ENCODE results near the gene ARHGAP23.
"Not testable (repeated sequence)": the region's sequence is repeated elsewhere in the genome, so short reads cannot be mapped to it uniquely, and the experiment has no call there.

The ARHGAP23 gene

DNA sequence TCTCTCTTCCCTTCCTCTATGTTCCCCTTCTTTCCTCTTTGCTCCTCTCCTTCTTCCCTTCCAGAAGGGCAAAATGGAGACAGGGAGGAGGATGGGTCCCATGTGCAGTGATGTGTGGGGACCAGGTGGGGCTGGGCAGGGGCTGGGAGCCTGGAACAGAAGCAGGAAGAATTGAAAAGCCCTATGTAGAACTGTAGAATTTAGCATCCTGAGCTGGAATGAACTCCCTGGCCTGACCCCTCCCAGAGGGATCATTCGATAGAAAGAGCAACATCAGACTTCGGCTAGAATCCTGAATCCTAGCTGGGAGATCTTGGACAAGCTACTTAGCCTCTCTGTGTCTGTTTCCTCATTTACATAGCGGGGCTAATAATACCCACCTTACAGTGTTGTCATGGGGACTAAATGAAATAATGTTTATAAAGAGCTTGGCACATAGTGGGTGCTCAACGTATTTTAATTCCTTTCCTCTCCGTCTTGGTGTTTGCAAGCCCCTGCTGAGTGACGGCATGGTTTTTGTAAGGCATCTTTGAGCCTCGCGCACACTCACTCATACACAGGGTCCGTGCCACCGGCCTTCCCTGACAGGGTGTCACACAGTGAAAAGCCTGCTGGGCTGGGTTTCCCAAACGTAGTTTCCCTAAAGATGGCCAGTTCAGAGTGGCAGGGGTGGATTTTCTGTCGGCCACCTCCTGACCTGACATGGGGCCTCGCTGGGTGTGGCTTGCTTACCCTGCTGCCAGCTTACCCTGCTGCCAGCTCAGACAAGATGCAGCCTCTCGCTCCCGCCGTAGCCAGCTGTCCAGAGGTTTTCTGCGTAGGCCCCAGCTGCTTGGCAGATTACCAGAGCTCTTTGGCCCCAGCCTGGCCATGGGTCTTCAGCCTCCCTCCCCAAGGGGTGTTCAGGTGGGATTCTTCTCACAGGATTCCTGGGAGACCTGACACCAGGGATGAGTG is 6.1 kb upstream of the ARHGAP23 start:
- DNase-seq (ENCODE audit: low read depth, low spot score), result no peak

DNA sequence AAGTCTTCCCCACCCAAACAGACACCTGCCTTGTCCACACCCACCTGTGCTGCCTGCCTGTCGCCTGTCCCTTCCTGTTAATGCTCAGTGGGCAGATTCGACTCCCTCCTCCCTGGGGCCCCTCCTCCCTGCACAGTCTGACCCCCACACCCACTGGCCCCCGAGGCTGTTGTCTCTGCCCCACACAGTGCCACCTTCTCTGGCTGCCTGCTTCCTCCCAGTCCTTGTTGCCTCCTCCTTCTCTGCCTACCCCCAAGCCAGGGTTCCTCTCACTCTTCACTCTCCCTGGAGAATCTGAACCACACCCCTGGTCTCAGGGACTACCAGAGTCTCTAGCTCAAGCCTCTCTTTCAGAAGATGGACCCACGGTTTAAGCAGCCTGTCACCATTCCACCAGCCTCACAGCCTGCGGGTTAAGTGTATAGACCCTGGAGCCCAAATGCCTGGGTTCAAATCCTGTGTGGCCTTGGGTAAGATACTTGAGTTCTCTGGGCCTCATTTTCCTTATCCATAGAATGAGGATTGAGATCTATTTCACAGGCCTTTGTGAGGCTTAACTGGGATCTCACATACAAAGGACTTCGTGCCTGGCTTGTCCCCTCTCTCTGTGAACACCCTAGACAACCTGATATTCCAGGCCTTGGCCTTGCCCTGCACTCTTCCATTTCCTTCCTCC is 3.8 kb upstream of the ARHGAP23 start:
- DNase-seq (ENCODE audit: low read depth, low spot score), result no peak

DNA sequence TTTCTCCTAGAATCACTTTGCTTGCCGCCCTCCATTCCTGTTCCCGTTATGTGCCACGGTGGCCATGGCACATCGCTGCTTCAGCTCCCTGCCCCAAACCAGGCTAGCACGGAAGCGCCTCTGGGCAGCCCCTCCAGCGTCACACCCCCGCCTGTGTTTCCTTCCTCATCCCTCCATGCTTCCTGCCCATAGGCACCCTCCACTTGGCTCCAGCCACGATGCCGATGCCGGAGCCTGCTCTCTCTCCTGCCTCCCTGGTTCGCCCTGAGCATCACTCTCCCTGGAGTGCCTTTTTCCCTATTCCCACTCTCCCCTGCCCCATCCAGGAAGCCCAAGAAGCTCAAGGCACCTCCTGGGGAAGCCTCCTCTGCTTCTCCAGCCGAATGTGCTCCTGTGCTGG is 3.2 kb upstream of the ARHGAP23 start:
- DNase-seq (ENCODE audit: low read depth, low spot score), result no peak

DNA sequence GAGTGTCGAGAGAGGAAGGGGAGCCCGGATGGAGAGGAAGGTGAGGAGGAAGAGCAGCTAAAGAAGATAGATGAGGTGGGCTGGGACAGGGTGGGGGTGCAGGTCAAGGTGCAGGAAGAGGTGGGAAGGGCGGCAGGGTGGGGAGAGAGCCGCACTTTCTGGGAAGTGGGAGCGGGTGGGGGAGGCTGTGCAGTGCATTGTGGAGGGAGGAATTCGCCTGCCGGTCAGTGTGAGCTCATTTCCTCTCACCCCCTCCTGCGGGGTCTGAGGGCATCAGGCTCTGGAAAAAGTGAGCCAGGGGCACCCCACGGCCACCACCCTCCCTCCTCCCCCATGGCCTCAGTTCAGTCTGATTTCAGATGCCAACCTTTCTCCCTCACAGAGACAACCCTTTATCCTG is 2.5 kb upstream of the ARHGAP23 start:
- DNase-seq (ENCODE audit: low read depth, low spot score), result no peak

DNA sequence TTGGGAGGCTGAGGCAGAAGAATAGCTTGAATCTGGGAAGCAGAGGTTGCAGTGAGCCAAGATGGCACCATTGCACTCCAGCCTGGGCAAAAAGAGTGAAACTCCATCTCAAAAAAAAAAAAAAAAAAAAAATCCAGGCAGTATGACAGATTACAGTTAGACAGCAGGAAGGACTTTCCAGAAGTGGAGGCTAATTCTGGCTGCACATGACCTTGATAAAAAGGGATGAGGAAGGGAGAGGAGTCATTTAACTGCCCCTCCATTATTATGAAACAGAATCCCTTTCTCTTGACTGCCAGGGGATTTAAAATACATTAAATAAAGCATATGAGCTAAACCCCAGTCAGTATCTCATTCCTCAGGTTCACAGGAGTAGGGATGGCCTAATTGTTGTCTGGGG is 1.8 kb upstream of the ARHGAP23 start:
- no peak for DNase-seq (ENCODE audit: low read depth, low spot score)

DNA sequence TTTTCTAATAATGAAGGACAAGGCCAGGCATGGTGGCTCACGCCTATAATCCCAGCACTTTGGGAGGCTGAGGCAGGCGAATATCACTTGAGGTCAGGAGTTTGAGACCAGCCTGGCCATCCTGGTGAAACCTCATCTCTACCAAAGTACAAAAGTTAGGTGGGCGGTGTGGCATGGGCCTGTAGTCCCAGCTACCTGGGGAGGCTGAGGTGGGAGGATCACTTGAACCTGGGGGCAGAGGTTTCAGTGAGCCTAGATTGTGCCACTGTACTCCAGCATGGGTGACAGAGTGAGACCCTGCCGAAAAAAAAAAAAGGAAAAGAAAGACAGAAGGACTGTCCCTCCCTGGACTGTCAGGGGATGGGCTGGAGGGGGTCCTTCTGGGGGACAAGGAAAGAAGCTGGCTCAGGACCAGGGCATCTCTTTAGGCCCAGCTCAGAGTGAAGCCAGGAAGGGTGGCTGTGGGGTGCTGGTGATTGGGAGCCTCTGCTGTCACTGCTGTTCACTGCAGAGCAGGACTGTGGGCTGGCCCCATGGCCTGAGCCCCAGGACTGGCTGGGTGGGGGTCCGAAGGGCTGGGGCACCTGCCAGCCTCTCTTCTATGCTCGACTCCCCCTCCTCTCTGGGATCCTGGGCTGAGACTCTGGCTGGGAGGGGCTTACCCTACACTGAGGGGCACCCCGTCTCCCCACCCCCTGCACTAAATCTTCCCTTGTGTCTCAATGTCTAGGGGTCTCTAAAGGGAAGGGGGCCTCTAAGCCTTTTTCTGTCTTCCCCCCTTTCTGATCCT is 909 bp upstream of the ARHGAP23 start:
- DNase-seq (ENCODE audit: low read depth, low spot score), result no peak

DNA sequence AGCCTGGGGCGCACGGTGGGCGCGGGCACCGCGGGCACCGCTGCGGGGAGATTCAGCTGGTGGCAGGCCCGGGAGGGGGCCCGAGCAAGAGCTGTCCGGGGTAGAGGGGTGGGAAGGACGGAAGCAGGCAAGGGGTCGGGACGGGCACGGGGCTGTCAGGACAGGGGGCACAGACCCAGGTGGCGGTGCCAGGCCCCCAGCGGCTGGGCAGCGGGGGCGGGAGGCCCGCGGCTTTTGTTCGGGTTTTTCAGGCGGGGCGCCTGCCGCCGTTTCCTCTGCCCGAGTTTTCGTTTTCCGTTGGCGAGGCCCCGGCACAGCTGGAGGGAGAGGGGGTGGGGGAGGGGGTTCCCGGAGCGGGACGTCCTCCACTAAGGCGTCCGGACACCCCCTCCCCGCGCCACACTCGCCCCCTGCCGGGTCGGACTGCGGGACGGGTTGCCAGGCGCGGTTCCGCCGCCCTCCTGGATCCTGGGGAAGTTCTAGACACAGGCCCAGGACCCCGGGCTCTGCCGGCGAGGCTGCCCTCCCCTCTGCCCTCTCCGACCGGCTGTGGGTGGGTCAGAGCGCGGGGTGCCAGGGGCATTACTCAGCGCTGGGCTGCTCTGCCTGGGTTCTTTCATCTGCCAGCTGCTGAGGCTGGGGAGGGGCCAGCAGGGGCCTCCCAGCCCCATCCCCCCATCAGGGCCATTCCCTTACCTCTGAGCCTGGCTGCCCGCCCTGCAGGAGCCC is 543 bp downstream of the ARHGAP23 start:
- no peak for DNase-seq (ENCODE audit: low read depth, low spot score)

DNA sequence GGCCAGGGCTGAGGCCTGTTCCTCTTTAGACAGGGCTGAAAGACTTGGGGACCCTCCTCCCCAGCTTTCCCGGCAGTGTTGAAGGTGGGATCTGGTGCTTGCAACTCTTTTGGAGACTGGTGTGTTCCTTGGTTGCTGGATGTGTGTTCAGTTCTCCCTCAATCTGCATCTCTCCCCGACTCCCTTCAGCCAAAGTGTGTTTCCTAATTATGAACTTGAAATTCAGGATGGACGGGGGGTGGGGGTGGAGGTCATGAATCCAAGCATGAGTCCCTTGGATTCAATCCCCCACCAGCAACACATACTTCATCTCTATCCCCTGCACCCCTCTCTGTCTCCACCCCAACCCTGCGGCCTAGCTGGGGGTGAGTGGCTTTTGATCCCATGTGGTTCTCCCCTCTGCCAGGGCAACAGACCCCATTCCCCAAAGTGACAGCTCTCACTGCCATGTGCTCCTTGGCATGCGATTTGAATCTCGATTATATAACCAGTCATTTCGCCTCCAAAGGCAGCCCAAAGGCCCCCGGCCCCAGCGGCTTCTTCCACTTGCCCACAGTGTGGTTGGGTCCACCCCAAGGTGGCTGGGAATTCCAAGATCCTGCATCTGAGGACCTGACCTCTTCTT is 1.3 kb downstream of the ARHGAP23 start:
- DNase-seq (ENCODE audit: low read depth, low spot score), result no peak

DNA sequence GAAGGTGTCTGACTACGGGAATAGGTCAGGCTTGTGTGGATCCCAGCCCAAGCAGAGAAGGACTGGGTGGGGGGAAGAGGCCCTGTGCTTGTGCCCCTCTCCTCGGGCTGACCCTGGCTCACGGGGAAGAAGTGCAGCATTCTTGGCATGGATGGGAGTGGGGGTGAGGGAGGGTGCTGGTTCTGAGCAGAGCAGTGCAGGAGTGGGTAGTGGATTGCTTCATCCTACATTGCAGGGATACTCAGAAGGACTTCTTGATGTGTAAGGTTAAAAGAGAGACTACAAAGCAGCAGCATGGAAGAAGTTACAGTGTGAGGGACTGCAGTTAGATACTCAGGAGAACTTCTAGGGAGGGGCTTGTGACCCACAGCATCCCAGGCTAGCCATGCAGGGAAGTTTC is 2.1 kb downstream of the ARHGAP23 start:
- no peak for DNase-seq (ENCODE audit: low read depth, low spot score)

DNA sequence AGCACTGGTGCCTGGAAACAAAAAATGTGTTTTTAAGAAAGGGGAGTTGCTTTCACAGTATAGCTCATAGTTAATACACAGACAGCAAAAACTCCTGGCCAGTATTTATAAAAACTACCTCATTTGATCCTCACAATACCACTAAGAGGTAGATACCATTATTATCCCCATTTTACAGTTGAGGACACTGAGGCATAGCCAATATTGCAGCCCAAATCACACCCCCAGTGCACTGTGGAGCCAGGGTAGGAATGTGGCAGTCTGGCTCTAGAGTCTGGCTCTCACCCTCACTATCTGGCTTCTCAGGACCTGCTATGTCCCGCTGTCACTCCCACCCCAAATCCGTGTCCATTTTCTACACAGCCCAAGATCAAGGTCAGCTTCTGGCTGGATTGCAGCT is 2.6 kb downstream of the ARHGAP23 start:
- no peak for DNase-seq (ENCODE audit: low read depth, low spot score)

DNA sequence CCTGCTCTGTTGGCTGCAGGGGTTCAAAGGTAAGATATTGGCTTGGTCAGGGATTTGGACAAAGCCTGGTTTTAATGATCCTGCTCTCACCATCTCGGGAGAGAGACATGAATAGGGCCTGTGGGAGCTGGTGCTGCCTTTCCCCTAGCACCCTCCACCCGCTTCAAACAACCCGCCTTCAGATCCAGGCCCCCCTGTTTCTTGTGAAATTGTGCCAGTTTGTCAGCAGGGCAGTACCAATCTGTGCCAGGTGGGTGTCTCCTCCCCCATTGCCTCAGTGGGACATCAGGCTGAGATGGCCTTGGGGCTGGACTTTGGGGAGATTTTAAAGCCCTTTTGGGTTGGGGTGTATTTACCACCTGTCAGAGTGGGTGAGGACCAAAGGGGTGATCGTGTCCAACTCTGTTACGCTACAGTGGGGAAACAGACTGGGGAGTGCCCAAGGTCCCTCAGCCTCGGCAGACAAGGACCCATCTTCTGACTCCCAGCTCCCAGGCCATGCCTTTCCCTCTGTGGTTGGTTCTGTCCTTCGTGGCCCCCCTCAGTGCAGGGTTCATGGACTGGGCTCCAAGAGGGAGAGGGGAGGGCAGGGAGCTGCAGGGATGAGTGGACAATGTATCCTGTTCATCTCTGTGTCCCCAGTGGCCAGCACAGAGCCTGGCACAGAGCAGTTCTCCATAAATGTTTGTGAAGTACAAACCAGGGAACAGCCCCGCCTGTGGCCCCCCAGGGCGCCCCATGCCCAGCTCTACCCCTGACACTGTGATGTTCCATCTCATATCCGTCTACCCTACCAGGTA is 3.3 kb downstream of the ARHGAP23 start:
- DNase-seq (ENCODE audit: low read depth, low spot score), result no peak

DNA sequence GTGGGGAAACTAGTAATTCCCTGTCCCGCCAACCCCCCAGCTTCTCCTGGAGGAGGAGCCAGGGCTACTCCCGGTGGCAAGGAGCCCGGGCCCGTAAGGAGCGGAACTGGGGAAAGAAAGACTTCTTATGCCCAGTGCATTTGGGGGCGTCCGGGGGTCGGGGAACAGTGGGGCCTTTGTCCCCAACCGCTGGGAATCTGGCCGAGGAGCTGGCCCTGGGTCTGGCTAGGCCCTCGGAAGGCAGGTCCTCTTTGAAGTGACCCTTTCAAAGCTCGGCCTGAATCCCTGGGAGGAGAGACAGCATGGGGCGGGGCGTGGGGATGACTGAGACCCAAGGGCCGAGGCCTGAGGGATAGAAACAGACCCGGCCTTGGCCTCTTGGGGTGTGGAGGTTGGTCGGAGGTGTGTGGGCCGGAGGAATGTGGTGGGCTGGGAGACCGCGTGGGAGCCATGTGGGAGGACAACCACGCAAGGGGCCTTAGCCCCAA is 6.0 kb downstream of the ARHGAP23 start:
- no peak for DNase-seq (ENCODE audit: low read depth, low spot score)

DNA sequence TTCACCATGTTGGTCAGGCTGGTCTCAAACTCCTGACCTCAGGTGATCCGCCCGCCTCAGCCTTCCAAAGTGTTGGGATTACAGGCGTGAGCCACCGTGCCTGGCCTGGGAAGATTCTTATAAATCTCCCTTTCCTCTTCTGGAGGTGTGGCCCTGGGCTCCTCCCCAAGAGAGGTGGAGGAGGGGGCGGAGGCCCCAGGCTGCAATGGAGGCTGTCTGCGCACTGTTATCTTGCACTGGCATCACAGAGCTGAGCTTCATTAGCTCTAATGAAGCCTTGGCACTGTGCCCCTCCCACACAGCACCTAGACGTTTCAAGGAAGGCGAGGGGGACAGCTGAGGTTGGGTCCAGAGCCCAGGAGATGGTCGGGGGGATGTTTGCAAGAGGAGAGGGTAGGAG is 7.5 kb downstream of the ARHGAP23 start:
- no peak for DNase-seq (ENCODE audit: low read depth, low spot score)

DNA sequence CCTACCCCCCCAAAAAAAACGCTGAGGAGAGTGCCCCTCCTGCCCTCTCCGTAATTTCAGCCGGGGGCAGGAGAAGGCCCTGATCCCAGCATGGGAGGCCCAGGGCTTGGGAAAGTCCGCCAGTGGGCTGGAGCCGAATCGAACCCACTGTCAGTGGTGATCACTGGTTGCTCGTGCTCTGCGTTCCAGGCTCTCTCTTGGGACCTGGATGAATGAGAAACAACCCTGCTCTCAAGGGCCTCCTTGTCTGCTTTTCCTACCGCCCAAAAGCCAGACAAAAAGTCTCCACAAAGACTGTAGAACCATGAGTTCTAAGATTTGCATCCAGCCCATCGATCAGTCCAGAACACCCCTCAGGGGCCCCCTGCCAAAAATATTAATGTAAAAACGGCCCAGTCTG is 8.1 kb downstream of the ARHGAP23 start:
- DNase-seq (ENCODE audit: low read depth, low spot score), result no peak

DNA sequence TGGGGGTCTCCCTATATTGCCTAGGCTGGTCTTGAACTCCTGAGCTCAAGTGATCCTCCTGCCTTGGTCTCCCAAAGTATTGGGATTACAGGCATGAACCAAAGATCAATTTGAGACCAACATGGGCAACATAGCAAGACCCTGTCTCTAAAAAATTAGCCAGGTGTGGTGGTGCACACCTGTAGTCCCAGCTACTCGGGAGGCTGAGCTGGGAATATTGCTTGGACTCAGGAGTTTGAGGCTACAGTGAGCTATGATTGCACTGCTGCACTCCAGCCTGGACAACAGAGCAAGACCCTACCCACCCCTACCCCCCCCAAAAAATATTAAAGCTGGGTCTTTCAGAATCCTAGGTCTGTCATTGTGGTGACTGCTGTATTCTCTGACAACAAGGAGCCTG is 9.0 kb downstream of the ARHGAP23 start:
- DNase-seq (ENCODE audit: low read depth, low spot score), result not testable (repeated sequence)

DNA sequence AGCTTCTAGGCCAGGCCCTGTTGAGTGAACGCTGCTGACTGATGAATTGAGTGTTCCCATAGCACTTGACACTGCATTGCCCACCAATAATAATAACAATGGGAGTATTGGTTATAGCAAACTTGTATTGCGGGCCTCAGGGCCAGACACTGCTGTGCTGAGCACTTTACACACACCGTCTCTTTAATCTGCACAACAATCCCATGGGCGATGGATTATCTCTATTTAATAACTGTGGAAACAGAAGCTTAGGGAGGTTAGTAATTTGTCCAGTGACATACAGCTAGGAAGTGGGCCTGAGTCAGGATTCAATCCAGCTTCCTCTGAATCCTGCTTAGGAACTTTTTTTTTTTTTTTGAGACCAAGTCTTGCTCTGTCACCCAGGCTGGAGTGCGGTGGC is 11.2 kb downstream of the ARHGAP23 start:
- DNase-seq (ENCODE audit: low read depth, low spot score), result no peak

DNA sequence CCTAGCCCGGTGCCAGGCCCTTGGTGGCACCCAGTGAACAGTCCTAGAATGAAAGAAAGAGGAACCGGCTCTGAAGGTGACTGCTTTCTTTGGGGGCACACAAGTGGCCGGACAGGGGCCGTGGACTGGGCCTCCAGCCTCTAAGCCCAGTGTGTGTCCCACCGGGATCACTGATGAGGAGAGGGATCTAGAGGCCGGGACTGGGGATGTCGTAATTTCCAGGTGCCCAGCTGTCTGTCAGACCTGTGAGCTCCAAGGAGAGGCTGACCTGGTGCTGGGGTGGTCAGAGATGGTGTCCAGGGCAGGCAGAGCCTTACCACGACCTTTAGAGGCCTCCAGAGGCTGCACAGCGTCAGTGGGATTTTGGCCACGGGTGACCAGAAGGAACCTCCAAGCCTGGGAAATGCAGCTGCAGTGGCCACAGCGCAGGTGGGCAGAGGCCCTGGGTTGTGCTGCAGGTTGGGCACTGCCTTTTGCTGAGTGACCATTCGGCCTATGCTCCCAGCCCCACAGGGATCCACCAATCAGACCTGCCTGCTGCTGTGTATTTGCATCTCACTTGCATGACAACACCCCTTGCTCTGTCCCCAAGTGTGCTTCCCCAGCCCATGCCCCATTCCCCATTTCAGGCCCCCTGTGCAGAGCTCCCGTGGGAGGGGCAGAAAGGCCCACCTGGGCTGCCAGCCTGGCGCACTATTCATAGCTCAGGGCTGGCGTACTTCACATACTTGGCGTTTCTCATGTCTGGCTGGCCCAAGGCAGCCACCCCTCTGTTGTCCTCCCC is 12.5 kb downstream of the ARHGAP23 start:
- no peak for DNase-seq (ENCODE audit: low read depth, low spot score)

DNA sequence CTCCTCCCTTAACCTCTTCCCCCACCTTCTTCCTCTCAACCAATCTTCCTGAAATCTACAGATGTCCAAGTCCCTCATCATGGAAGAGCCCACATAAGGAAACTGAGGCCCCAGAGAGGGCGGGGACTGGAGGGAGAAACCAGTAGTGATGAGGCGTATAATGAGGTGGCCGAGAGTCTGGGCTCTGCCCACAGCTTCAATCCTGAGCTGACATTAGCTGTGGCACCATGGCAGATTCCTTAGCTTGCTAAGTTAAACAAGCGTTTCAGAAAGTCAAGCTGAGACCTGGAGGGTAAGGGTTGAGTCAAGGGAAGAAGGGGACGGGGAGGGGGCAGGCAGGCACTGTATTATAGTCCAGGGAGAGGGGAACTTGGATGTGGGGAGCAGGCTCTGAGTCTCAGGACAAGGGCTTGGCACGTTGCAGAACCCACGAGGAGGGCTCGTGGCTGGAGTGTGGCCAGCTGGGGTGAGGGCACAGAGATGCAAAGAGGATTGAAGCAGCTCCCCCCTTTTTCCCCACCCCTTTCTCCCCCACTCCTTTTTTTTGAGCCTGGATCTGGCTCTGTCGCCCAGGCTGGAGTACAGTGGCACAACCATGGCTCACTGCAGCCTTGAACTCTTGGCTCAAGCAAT is 13.3 kb downstream of the ARHGAP23 start:
- no peak for DNase-seq (ENCODE audit: low read depth, low spot score)

DNA sequence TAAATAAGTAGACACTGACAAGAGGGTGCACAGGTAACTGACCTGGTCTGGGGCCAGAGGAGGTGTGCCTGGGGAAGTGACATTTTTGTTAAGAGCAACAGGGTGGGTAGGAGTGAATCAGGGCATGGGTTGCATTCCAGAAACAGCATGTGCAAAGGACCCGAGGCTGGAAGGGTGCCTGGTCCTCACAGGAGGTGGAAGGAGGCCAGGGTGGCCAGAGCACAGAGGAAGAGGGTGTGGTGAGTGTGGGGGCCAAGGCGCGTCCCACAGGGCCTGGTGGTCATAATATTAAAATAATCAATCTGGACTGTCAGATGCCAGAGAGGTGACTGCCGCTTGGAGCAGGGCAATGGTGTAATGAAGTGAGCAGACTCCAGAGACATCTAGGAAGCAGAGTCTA is 14.3 kb downstream of the ARHGAP23 start:
- DNase-seq (ENCODE audit: low read depth, low spot score), result no peak
